OCI-LY3 (cell line): ENCODE results near the gene RUSC1.

ENCODE experiments used
- CTCF ChIP-seq: fragments of 200-600, 300-600 bp; sonication (generic); IDR thresholded peaks from 2 replicates; pipeline ENCODE4 v1.5.1; 2014; ENCODE audit warnings: antibody characterized with exemption, low read length, low read depth
- EZH2phosphoT487 ChIP-seq: fragments of 200-600 bp; shearing (Covaris generic); IDR thresholded peaks from 2 replicates; pipeline ENCODE4 v1.6.1; 2018; ENCODE audit warnings: antibody characterized with exemption, mixed run types, low read depth

GRCh38 chr1:155300553-155301329, 20.0 kb upstream of the RUSC1 start:
- TF ChIP-seq CTCF (no peak), EZH2phosphoT487 (no peak)
